ENCODE results near the gene ACACA.

DNA sequence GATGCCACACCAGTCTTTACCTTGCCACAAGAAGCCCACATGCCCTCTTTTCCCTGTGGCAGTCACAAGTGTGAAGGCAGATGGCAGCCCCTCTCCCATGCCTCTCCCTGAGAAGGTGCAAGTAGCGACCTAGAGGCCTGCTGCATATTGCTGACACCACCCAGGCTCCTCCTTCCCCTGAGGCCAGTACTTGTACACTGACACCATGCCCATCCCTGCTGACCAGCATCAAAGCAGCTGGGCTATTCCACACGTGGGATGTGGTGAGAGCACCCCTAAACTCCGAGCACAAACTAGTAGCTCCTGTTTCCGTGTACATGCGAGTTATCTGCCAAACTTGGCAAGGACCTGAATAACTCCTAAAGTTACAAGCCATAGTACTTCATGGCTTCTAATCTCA, 308.5 kb downstream of the ACACA start:
- TF ChIP-seq EP300 (IDR thresholded peaks at IDR 0.05) = no peak
- TF ChIP-seq, protein P1, sequence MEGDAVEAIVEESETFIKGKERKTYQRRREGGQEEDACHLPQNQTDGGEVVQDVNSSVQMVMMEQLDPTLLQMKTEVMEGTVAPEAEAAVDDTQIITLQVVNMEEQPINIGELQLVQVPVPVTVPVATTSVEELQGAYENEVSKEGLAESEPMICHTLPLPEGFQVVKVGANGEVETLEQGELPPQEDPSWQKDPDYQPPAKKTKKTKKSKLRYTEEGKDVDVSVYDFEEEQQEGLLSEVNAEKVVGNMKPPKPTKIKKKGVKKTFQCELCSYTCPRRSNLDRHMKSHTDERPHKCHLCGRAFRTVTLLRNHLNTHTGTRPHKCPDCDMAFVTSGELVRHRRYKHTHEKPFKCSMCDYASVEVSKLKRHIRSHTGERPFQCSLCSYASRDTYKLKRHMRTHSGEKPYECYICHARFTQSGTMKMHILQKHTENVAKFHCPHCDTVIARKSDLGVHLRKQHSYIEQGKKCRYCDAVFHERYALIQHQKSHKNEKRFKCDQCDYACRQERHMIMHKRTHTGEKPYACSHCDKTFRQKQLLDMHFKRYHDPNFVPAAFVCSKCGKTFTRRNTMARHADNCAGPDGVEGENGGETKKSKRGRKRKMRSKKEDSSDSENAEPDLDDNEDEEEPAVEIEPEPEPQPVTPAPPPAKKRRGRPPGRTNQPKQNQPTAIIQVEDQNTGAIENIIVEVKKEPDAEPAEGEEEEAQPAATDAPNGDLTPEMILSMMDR (IDR thresholded peaks at IDR 0.05) = no peak
